ENCODE measurements around the gene MSH5. TPM values are rescaled to one million over a fixed set of nuclear protein-coding genes. Genes with fewer than 3 reads are reported as not detected.

Gene MSH5
- total and polyA plus RNA-seq, 2 of the 13 experiments (the other 11 are each of a cell fraction or from before 2014, with no cell fraction given), result 10.2 to 38.7 TPM

GRCh38 chr6:31736021-31736767 is 3.6 kb upstream of the MSH5 start, which contains the start of gene CLIC1 (continued):
- no peak for TF ChIP-seq ARNT2 (CRISPR knock-in tag; IDR thresholded peaks at IDR 0.05; ENCODE audit: low read depth)
- no peak for TF ChIP-seq LBX2 (CRISPR knock-in tag; IDR thresholded peaks at IDR 0.05; ENCODE audit: borderline replicate concordance)
- no peak for TF ChIP-seq WIZ (CRISPR knock-in tag; IDR thresholded peaks at IDR 0.05)
- no peak for TF ChIP-seq ZNF10 (CRISPR knock-in tag; IDR thresholded peaks at IDR 0.05; ENCODE audit: borderline replicate concordance, low read depth)
- no peak for TF ChIP-seq NFATC3 (CRISPR knock-in tag; IDR thresholded peaks at IDR 0.05)
- peak; percentile 86 for TF ChIP-seq KDM3A (CRISPR knock-in tag; IDR thresholded peaks at IDR 0.05; ENCODE audit: low read depth)
- peak; percentile 70 for TF ChIP-seq ZNF350 (CRISPR knock-in tag; IDR thresholded peaks at IDR 0.05; ENCODE audit: borderline replicate concordance, low read depth)
- no peak for TF ChIP-seq ATF7 (IDR thresholded peaks at IDR 0.05)
- TF ChIP-seq ATF7 (CRISPR knock-in tag; IDR thresholded peaks at IDR 0.05), result no peak
- TF ChIP-seq MLLT10 (CRISPR knock-in tag; IDR thresholded peaks at IDR 0.05), result peak; percentile 27; the same call in 1 of the 2 replicates
- TF ChIP-seq AFF4 (CRISPR knock-in tag; IDR thresholded peaks at IDR 0.05), result no peak; the same call in none of the 2 replicates
- TF ChIP-seq ZBTB26 (CRISPR knock-in tag; IDR thresholded peaks at IDR 0.05; ENCODE audit: borderline replicate concordance), result peak; percentile 65; the same call in 1 of the 2 replicates
- TF ChIP-seq ZNF317 (CRISPR knock-in tag; IDR thresholded peaks at IDR 0.05), result no peak
- peak; percentile 98 for TF ChIP-seq SAP130 (CRISPR knock-in tag; IDR thresholded peaks at IDR 0.05; ENCODE audit: low read depth)
- TF ChIP-seq HHEX (CRISPR knock-in tag; IDR thresholded peaks at IDR 0.05), result no peak
- peak; percentile 91; the same call in 1 of the 2 replicates for TF ChIP-seq ZNF780A (CRISPR knock-in tag; IDR thresholded peaks at IDR 0.05)
- TF ChIP-seq ARID4A (CRISPR knock-in tag; IDR thresholded peaks at IDR 0.05; ENCODE audit: borderline replicate concordance), result peak; percentile 90
- TF ChIP-seq NR2C2 (CRISPR knock-in tag; IDR thresholded peaks at IDR 0.05; ENCODE audit: borderline replicate concordance), result no peak; the same call in none of the 2 replicates
- peak; percentile 34; the same call in 1 of the 2 replicates for TF ChIP-seq ZNF3 (CRISPR knock-in tag; IDR thresholded peaks at IDR 0.05)
- no peak for TF ChIP-seq SNAI1 (CRISPR knock-in tag; IDR thresholded peaks at IDR 0.05; ENCODE audit: borderline replicate concordance)

All from HepG2 (cell line).